Inferior parietal cortex (tissue), 1 donor: Measurements from ENCODE around the gene KCNQ1OT1.
A peak's percentile ranks its signal among the peaks of the same experiment; 100 is the strongest.

ENCODE experiments used
- DNase-seq: peaks from one replicate; pipeline ENCODE4 v3.0.0-alpha.2; 2016; ENCODE audit errors: extremely low spot score

Gene KCNQ1OT1

GRCh38 chr11:2699531-2700414 lies at the start of gene KCNQ1OT1:
Gene KCNQ1OT1 (minus strand): TSS chr11:2699994.
- DNase-seq: peak; percentile 85

DNA sequence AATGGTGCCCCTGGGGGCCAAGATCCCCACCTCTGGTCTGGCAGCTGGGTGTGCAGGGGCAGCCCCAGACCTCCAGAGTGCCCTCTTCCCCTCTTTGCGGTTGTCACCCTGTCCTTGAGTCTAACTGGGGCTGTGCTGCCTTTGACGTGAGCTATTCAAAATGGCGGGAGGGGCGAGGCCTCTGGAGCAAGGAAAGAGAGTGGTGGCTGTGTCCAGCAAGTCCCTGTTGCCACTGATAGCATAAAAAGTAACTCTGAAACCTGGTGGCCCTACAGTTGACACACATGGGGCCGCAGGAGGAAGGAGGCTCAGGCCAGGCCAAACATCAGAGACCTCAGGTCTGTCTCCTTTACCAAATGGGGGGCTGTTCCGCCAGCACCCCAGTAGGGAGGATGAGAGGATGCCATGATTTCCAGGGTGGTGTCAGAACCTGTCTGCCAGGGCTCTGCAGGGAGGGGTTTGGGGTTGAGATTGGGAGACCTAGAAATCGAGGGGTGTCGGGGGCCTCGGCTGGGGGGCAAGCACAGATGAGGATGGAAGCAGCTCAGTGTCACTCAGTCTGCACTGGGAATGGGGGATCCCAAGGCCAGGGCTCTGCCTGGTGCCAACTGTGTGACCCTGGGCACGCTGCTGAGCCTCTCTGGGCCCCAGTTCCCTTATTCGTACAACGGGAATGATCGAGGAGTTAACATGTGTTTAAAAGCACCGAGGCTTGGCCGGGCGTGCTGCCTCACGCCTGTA lies 49.2 kb upstream of the KCNQ1OT1 start:
- no peak for DNase-seq

DNA sequence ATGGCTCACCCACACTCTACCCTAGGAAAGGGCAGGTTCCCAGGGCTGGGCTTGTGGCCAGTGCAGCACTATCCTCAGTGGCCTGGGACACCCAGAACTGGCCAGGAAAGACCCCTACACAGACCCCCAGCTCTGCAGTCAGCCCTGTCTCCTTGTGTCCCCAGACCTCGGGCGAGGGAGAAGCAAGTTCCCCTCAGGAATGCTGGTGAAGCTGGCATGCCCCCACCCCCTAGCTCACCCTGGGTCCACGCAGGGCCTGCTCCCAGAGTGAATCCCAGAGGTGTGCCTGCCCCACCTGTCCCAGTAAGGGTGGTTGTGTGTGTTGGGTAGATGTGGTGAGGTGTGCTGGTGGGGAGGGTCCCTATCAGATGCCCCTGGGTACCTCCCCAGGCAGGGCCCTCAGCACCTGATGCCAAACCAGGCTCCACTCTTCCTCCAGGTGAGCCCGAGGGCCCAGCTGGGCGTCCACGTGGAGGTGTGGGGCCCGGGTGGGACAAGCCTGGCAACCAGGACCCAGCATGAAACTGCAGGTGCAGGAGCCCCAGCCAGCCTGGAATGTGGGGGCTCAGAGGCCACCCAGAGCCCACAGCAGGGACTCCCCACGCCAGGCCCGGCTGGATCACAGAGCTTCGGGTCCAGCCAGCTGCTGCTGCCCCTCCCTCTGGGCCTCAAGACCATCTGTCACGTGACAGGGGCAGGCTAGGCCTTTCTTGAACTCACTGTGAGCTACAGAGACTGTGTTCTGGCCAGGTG lies 48.4 kb upstream of the KCNQ1OT1 start:
- no peak for DNase-seq

DNA sequence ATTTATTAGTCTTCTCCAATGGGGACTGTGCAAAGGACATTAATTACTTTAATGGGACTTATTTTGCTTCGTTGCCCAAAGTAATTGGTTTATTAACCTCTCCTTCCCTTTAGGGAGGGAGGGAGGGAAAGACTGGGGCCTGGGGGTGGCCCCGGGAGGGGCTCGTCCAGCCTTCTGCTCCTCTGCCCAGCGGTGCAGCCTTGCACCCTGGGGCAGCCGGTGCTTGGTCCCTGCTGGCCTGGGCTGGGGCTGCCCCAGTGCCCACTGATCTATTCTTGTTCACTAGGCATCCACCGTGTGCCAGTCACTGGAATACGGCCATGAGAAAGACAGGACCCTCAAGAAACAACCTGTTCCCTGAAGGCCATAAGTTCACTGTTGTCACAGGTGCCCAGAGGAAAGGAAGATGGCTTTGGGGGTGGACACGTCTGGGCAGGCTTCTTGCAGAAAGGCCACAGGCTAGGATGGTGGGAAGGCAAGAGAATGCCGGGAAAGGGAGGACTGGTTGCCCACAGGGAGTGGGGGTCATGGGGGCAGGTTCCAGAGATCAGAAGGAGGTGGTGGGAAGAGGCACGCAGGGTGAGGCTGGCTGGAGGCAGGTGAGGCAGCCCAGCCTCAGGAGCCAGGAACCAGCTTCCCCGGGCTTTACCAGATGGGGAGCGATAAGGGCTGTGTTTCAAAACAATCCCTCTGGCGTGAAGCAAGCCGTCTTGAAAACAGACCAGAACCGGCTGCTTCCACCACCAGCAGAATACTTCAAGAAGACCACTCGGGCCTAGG lies 47.6 kb upstream of the KCNQ1OT1 start:
- DNase-seq: no peak

GRCh38 chr11:2746401-2747247 lies 46.8 kb upstream of the KCNQ1OT1 start:
- no peak for DNase-seq

DNA sequence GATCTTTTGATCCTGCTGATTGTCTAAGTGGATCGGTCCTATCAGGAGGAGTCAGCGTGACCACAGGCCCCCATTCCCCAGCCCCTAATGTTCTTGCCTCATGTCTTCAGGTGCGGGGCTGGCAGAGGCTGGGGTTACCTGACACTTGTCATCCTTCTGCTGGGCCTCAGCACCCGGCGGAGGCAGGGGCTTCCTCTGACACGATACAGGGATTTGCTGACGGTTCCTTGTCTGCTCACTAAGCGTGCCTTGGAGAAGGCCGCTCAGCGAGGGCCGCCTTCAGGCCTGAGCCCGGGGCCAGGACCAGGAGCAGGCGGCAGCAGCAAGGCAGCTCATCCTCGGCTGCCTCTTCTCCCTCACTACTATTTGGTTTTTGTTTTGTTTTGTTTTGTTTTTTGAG lies 45.7 kb upstream of the KCNQ1OT1 start:
- no peak for DNase-seq

- DNase-seq: no peak
Observed at GRCh38 chr11:2744166-2744565, 44.4 kb upstream of the KCNQ1OT1 start.

- no peak for DNase-seq
Observed at GRCh38 chr11:2743427-2744110, 43.8 kb upstream of the KCNQ1OT1 start.

DNA sequence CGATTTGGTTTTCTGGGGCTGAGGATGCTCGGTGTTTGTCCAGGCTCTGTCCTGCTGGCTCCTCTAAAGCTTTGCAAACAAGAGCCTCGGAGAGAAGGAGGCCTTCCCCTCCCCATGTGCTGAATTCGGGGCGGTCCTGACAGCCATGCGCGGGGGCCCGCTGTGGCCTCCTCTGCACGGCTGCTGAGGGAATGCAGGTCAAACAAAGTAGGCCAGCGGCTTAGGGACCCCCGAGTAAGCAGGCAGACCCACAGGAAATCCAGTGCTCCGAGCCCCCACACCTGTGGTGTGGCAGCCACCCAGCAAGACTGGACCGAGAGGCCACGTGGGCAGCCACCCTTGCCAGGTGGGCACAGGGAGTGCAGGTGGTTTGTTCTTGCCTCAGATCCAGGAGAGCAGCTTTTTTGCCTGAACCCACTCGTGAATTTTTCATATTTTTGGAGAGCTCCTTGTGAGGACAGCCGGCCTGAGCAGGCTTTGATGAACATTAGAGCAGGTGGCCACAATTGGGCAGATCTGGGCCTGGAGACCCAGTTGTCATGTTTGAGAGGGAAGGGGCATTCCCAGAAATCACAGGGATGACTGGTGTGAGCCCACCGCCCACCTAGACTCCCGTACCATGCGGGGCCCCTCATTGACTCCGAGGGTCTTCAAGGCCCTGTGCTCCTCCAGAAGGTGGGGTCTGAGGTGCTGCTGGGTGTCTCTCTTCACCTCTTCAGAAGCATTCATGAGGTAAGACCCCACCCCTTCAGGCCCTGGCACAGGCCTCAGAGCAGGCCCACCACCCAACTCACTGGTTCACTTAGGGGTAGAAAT lies 43.0 kb upstream of the KCNQ1OT1 start:
- no peak for DNase-seq

- DNase-seq: no peak
Observed at GRCh38 chr11:2742201-2742600, 42.4 kb upstream of the KCNQ1OT1 start.

- DNase-seq: no peak
Observed at GRCh38 chr11:2741377-2742131, 41.8 kb upstream of the KCNQ1OT1 start.

GRCh38 chr11:2741006-2741376 lies 41.2 kb upstream of the KCNQ1OT1 start:
- DNase-seq: no peak

- no peak for DNase-seq
Observed at GRCh38 chr11:2740275-2740940, 40.6 kb upstream of the KCNQ1OT1 start.

- no peak for DNase-seq
Observed at GRCh38 chr11:2739531-2740274, 39.9 kb upstream of the KCNQ1OT1 start.

DNA sequence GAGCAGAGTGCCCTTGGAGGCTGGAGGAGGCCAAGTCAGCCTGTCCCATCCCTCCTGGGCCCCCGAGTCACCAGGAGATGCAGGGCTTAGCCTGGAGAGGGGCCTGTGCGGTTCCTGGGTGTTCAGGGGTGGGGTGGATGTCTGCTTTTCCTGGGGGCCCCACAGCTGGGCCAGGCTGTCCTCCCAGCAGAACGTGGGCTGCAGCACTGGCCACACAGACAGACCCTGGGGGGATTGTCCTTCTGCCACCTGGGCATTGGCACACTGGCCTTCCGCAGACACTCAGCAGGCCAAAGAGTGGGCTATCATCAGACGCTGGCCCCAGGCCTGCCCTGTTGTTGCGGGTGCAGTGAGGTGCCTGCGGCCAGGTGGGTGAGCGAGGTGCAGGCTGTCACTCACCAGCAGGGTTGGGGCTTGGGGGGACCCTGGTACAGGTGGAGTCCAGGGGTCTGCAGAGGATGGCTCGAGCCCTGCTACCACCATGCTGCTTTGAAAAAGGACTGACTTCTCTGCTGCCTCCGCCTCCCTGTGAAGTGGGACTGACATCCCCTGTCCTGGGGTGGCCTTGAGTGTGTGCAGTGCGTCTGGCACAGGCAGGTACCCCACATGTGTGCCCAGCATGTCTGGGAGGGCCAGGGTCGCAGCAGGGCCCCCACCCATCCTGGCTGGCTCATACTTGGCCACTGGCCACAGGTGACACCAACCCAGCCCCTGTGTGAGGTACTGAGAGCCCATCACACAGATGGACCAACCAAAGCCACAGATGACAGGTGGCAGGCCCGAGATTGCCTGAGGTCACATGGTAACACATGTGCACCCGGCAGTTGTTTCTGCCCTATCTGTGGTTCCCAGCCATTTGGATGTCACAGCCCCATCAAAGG lies 39.0 kb upstream of the KCNQ1OT1 start:
- no peak for DNase-seq

DNA sequence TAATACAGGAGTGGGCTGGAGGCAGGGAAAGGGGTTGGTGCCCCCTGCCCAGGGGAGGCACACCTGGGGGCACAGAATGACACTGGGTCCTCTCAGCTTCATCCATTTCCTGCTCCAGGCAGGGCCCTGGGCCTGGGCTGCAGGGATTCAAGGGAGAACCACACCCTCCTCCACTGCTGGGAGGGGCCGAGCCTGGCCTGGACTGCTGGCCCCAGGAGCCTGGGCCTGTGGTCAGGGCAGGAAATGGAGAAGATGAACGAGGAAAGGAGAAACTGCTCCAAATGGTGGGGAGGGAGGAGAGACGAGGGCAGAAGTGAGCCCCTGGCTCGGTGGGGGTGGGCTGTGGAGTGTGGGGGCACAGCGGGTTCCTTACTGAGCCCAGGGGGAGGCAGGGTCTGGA lies 38.1 kb upstream of the KCNQ1OT1 start:
- DNase-seq: no peak
